K562 (cell line): ENCODE data around the gene RNF40. TPM values are rescaled to one million over a fixed set of nuclear protein-coding genes. Genes with fewer than 3 reads are reported as not detected.

Source experiments
- CBFA2T3 ChIP-seq: fragments of 450-650 bp; IDR thresholded peaks from 2 replicates; pipeline ENCODE4 v1.6.1; 2017
- CBX2 ChIP-seq: fragments of 200-600 bp; sonication (generic); IDR thresholded peaks from one replicate; pipeline ENCODE4 v1.6.1; 2012; ENCODE audit warnings: mild to moderate bottlenecking, low read length, inconsistent platforms; ENCODE audit not compliant: insufficient read depth, poor library complexity, severe bottlenecking
- CC2D1A ChIP-seq: fragments of 450-650 bp; IDR thresholded peaks from 2 replicates; pipeline ENCODE4 v1.6.1; 2017; ENCODE audit warnings: mild to moderate bottlenecking
- CCAR2 ChIP-seq: fragments of 200-400 bp; formaldehyde crosslinking; IDR thresholded peaks from 2 replicates; pipeline ENCODE4 v1.6.1; 2017; ENCODE audit warnings: mild to moderate bottlenecking, low read depth, low read length
- ELK1 ChIP-seq: sonication (generic); formaldehyde crosslinking; IDR thresholded peaks from 2 replicates; pipeline ENCODE4 v1.8.1; 2022; ENCODE audit warnings: missing genetic modification reagents
- HMG20B ChIP-seq: fragments of 250-450 bp; sonication (Bioruptor Pico); IDR thresholded peaks from 2 replicates; pipeline ENCODE4 v1.5.0; 2021; ENCODE audit warnings: mild to moderate bottlenecking
- HOXB6 ChIP-seq: fragments of 250-450 bp; sonication (Bioruptor Pico); IDR thresholded peaks from 2 replicates; pipeline ENCODE4 v1.5.1; 2022; ENCODE audit warnings: mild to moderate bottlenecking, borderline replicate concordance
- MAX ChIP-seq: sonication (generic); formaldehyde crosslinking; IDR thresholded peaks from 2 replicates; pipeline ENCODE4 v1.9.0; 2022; ENCODE audit warnings: mild to moderate bottlenecking, missing genetic modification reagents
- MEF2A ChIP-seq: IDR thresholded peaks from 2 replicates; pipeline ENCODE4 v1.6.1; 2011; ENCODE audit warnings: low read depth, mild to moderate bottlenecking, low read length, moderate library complexity; ENCODE audit not compliant: control insufficient read depth
- MXD1 ChIP-seq: fragments of 250-450 bp; sonication (Bioruptor Pico); IDR thresholded peaks from 2 replicates; pipeline ENCODE4 v1.8.0; 2021; ENCODE audit warnings: borderline replicate concordance, mild to moderate bottlenecking, moderate library complexity; ENCODE audit not compliant: poor library complexity, severe bottlenecking
- MYNN ChIP-seq, 2 experiments: sonication (generic); formaldehyde crosslinking in 1 of 2; IDR thresholded peaks; 2 replicates each; pipeline versions ENCODE4 v1.5.0 to v1.6.1; 2016 to 2020; ENCODE audit warnings: antibody characterized with exemption in 1 of 2, missing genetic modification reagents in 1 of 2
- NEUROD1 ChIP-seq: fragments of 150-350 bp; IDR thresholded peaks from 2 replicates; pipeline ENCODE4 v1.6.1; 2014; ENCODE audit warnings: borderline replicate concordance, low read length, low read depth; ENCODE audit not compliant: partially characterized antibody
- NR3C1 ChIP-seq: sonication (generic); formaldehyde crosslinking; IDR thresholded peaks from 2 replicates; pipeline ENCODE4 v1.8.1; 2022; ENCODE audit warnings: missing genetic modification reagents
- SMARCA5 ChIP-seq: fragments of 450-650 bp; IDR thresholded peaks from 2 replicates; pipeline ENCODE4 v1.6.1; 2016
- SNRNP70 ChIP-seq: fragments of 200-400 bp; formaldehyde crosslinking; optimal IDR thresholded peaks from 2 replicates; pipeline ENCODE3; 2017; ENCODE audit warnings: low read depth, low read length
- TBP ChIP-seq: optimal IDR thresholded peaks from 2 replicates; pipeline ENCODE3; 2011; ENCODE audit warnings: low read depth, low read length, improper control_type of control experiment
- ZBTB49 ChIP-seq: sonication (generic); formaldehyde crosslinking; IDR thresholded peaks from 2 replicates; pipeline ENCODE4 v1.8.0; 2022; ENCODE audit warnings: missing genetic modification reagents, mild to moderate bottlenecking, borderline replicate concordance
- ZNF280B ChIP-seq: fragments of 250-450 bp; sonication (Bioruptor Pico); IDR thresholded peaks from 2 replicates; pipeline ENCODE4 v1.5.1; 2021; ENCODE audit warnings: mild to moderate bottlenecking
- ZNF3 ChIP-seq: fragments of 250-450 bp; sonication (Bioruptor Pico); IDR thresholded peaks from 2 replicates; pipeline ENCODE4 v1.5.0; 2021; ENCODE audit warnings: mild to moderate bottlenecking, moderate library complexity
- ZNF644 ChIP-seq: fragments of 200-800 bp; sonication (Bioruptor generic); IDR thresholded peaks from 2 replicates; pipeline ENCODE4 v1.6.1; 2016; ENCODE audit warnings: low read depth, missing genetic modification characterization, missing compliant biosample characterization
- ZNF780A ChIP-seq: fragments of 250-450 bp; sonication (Bioruptor Pico); IDR thresholded peaks from 2 replicates; pipeline ENCODE4 v1.5.0; 2021; ENCODE audit warnings: mild to moderate bottlenecking
- ZNF830 ChIP-seq: fragments of 250-450 bp; sonication (Bioruptor Pico); IDR thresholded peaks from 2 replicates; pipeline ENCODE4 v1.5.0; 2021; ENCODE audit warnings: mild to moderate bottlenecking
- polyA plus RNA-seq, 8 experiments: library from polyadenylated mRNA; depleted of rRNA in 4 of 8; stranded (reverse) in 5 of 8; unstranded in 3 of 8; fragments of >200 nt; fragmentation: Nextera tagmentation in 2 of 8; fragmentation: Illumina TruSeq in 1 of 8; extraction: Ambion mirVana in 2 of 8; extraction: Trizol in 1 of 8; gene quantifications; 2 replicates each; pipeline versions ENCODE4 v1.2.1 to v1.2.3, GENCODE V29; 2011 to 2014; ENCODE audit warnings: inconsistent platforms in 1 of 8, missing spikeins in 1 of 8
- total RNA-seq, 7 experiments: library from RNA; depleted of rRNA in 6 of 7; stranded (reverse); fragments of >200 nt in 6 of 7; fragmentation: Illumina TruSeq in 2 of 7; extraction: Trizol in 2 of 7; gene quantifications; 2 replicates each; pipeline versions ENCODE4 v1.2.1 to v1.2.3, GENCODE V29; 2011 to 2021; ENCODE audit warnings: low replicate concordance in 1 of 7

Gene RNF40
- total and polyA plus RNA-seq, 9 of the 15 experiments (the other 6 are each of a cell fraction or from before 2014, with no cell fraction given) = 6.2 to 129 (median 81.5) TPM

- TF ChIP-seq ELK1 (CRISPR knock-in tag) = no peak
- peak; percentile 77; the same call in 1 of the 2 replicates for TF ChIP-seq ZNF644
- TF ChIP-seq MEF2A = no peak
- peak; percentile 20; the same call in 1 of the 2 replicates for TF ChIP-seq ZNF280B (CRISPR knock-in tag)
- TF ChIP-seq NEUROD1 = peak; percentile 34
- no peak for TF ChIP-seq ZNF780A (CRISPR knock-in tag)
- TF ChIP-seq ZNF3 (CRISPR knock-in tag) = no peak
- no peak for TF ChIP-seq MXD1 (CRISPR knock-in tag)
- no peak for TF ChIP-seq CBX2
- peak; percentile 92 for TF ChIP-seq ZNF830 (CRISPR knock-in tag)
- TF ChIP-seq SNRNP70 = no peak
- peak; percentile 83 for TF ChIP-seq TBP
- TF ChIP-seq CC2D1A = no peak
- no peak; the same call in 1 of the 2 replicates for TF ChIP-seq MYNN (IDR thresholded peaks at IDR 0.05)
- TF ChIP-seq MYNN (CRISPR knock-in tag; IDR thresholded peaks at IDR 0.05) = no peak
- no peak for TF ChIP-seq ZBTB49 (CRISPR knock-in tag)
- no peak for TF ChIP-seq CCAR2
- TF ChIP-seq HOXB6 (CRISPR knock-in tag) = no peak
- TF ChIP-seq NR3C1 (CRISPR knock-in tag) = 0 out of 2 replicates have a peak, but pooled peaks have one; percentile 77
- peak; percentile 95 for TF ChIP-seq MAX (CRISPR knock-in tag)
- TF ChIP-seq HMG20B (CRISPR knock-in tag) = peak; percentile 61; the same call in 1 of the 2 replicates
- TF ChIP-seq CBFA2T3 = 0 out of 2 replicates have a peak, but pooled peaks have one; percentile 2
- 0 out of 2 replicates have a peak, but pooled peaks have one; percentile 16 for TF ChIP-seq SMARCA5
Observed at GRCh38 chr16:30775392-30776188, 13.5 kb downstream of the RNF40 start (continued).
